ENCODE measurements around the gene NHLRC1.

Gene NHLRC1

DNA sequence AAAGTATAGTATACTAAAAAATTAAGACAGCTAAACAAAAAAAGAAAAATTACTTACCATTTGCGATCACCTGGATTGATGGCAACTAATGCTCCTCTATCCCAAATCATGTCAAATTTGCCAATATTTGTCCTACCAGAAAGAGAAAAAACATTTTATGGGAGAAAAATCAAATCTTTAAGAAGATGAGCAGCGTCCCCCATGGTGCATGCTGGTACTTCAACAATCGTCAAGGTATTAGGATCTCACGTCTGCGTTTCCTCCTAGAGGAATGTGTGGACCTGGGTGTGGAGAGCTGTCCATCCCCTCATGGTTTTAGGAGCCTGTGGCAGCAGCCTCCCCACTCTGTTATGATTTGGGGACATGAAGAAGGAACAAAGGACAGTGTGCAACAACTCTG is 16.4 kb upstream of the NHLRC1 start:
- no peak for DNase-seq

DNA sequence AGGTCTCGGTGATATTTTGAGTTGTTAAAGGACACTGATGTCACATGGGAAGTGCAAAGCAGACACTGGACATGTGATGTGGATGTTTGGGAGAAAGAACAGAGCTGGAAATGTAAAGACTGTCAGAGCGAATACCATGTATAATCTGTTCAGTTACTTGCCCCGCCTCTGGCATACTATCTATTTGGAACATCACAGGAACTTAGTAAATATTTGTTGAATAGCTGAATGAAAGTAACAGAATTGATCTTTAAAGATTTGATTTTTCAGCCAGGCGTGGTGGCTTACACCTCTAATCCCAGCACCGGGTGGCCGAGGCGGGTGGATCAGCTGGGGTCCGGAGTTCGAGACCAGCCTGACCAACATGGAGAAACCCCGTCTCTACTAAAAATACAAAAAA is 13.8 kb upstream of the NHLRC1 start:
- no peak for DNase-seq

DNA sequence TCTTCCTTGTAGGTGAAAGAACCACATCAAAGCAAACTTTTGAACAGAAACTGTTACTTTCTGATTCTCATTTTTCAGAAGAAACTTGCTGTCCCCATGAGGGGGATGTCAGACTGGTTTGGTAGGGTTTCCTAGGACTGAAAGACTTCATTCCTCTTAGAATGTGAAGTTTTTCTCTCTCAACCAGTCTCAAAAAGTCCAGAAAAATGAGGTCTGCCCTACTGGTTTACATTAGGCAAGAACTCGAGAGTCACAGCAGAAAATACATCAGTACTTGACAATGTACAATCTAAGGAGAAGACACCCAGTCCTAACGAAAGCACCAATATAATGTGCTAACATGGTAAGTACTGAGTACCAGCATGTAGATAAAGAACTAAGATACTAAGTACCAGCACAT is 12.7 kb upstream of the NHLRC1 start:
- no peak for DNase-seq

DNA sequence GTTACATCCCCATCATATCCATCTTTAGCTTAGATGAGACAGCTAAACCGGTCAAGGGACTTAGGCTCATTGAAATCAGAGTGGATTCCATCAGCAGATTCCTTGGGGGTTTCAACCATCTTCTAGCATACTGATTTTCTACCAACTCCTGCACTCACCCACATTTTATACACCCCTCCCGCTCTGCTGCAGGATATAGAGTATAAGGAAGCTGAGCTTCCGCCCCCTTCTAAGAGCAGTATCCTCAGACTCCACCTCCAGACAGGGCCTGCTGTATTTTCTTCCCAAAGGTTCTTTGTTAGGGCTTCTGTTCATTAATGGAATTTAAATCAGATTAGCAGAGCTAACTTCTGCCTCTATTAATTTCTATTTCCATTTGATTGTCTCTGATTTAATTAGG is 9.9 kb upstream of the NHLRC1 start:
- no peak for DNase-seq

DNA sequence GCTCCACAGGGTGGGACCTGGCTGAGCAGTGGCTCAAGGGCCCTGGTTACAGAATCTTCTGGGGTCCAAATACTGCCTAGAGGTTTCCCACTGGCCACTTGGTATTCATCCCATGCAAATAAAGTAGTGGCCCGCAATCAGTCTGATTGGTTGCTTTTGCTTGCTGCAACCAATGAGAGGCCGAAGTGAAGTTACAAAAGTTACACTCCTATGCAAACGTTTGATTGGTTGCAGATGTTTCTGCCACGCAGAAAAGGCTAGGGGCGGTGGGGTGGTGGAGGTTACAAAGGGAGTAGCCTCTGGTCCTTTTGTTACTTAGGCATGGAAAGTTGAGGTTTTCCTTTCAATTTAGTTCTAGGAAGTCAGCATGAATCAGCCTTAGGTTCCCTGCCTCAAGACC is 3.6 kb upstream of the NHLRC1 start:
- DNase-seq: peak; percentile 33

DNA sequence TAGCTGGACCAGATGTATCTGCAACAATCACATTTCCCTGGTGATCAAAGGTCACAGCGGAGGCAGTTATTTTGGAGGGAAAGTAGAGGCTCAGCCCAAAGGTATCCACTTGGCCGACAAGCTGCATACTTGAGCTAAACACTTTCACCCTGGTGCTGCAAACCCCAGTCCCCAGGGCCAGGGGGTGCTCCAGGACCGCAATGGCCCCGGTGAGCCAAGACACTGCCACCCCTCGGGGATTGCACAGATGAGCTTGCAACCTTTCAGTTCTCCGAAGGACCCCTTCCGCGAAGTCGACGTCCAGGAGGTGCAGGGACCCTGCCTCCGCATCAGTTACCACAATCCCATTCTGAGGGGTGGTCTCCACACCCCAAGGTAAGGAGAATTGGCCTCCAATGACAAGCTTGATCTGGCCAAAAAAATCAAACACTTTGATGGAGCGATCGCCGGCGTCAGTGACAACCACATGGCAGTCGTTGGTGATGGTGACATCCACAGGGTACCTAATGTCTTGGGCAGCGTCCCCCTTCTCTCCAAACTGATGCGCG is 823 bp downstream of the NHLRC1 start:
- no peak for DNase-seq

DNA sequence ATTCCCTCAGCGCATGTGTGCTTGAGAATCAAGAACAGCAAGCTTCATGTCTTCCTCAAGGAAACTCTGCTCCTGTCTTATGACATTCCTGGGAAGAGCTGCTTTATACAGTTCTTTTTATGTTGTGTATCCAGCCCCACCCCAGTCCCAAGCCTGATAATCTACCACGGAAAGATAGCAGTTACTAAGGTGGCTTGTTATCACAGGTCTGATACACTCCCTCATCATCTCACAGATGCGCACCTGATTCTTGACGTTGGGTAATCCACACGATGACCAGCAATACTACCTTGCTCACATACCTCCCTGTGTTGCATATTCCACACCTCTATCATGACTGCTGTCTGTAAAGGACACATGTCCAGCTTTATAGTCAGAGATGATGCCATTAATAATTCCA is 3.2 kb downstream of the NHLRC1 start:
- DNase-seq: no peak

DNA sequence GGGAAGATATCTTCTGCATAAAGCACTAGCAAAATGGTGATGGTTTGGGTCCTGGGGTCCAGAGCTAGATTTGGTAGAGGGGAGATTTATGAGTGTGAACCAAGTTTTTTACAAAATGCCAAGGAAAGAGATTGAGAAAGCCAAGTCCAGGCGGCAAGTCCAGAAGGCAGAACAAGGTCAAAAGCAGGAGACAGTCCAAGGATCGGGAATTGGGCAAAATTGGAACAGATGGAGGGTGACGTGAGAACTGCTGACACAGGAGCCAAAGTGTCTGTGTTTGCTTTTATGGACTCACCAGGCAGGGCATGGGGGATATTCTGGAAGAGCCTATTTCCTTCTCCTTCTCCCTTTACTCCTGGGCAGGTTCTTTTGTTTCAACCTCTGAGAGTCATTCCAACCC is 4.1 kb downstream of the NHLRC1 start:
- no peak for DNase-seq

DNA sequence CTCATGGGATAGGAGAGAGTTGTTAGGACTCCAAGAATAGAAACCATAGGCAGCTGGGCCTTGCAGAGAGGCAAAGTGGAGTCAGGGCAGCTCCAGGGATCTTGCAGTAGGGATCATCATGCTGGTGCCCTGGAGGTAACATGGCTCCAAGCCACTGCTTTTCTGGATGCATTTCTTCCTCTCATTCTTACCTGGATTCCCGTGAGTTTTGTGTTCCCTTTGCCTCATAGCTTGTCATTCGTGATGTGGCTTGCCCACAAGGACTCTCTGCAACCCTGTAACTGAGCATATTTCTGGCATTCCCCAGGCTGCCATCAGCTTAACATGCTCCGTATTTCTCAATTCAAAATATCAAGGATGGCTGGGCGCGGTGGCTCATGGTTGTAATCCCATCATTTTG is 5.3 kb downstream of the NHLRC1 start:
- DNase-seq: no peak

DNA sequence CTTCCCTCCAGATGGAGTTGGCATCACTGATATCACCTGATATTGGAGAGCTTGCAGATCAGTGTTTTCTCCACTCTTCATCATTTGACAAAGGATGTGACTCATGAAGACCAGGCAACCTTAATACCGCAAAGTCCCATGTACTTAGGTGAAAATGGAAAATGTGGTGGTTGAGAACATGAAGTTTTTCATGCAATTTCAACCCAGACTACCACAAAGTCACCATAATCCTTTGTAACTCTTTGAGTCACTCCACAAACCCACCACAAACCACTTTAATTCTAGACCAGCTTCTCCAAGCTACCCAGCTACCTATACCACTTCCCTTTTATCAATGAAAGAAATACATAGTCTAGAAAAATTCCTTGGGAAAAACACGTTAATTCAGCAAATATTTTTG is 7.1 kb downstream of the NHLRC1 start:
- no peak for DNase-seq

DNA sequence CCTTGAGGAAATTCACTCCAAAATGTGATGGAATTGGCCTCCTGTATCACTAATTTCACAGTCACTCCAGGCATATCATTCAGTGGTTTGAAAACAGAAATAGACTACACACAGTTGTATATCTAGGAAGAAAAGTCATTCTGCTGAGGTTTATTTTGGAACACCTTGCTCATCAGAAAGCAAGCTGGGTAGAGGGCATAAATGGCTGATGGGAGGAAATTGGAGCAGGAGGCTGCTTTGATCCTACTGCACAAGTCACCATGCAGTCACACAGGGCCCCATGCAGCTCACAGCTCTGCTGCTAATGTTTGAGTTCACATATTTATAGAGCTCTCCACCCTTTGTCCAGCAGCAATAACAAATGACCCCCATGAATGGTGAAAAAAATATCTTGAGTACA is 12.3 kb downstream of the NHLRC1 start:
- peak; percentile 32 for DNase-seq

DNA sequence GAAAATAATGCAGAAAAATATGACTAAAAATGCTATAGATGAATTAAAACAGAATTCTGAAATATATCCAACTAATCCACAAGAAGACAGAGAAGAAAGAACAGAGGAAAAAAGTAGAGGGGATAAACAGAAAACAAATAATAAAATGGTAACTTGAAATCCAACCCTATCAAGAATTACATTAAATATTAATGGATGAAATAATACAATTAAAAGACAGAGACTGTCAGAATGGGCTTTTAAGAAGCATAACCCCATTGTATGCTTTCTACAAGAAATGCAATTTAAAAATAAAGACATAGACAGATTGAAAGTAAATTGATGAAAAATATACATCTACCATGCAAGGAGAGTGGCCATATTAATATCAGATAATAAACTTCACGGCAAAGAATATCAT is 15.4 kb downstream of the NHLRC1 start:
- no peak for DNase-seq

DNA sequence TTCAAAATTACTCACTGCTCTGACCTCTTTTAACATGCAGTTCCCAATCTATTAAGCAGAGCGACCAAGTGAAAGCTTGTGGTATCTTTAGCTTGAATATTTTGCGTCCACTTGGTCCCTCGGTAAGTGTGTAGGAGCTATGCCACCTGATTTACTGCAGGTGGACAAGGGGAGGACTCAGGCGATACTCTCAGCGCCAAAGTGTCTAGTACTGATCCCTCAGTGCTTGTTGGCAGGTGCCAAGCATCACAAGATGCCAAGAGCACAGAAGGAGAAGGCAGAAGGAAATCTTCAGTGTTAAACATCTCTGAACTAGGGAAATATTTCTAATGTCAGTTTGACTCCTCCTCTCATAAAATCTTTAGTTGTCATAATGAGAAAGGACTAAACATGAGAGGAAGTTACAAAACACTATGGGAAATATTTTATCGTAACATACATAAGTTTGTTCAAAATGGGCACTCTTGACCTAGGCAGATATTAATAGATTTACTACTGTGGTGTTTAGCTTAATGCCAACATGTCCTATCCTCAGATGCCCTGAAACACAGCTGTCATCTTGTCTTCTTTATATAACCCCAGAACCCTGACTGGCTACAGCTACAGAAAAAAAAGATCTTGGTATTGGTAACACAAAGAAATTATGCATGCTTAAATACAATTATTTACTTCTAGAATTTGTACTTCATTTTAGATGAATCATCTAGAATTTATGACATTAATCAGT is 19.5 kb downstream of the NHLRC1 start:
- no peak for DNase-seq

DNA sequence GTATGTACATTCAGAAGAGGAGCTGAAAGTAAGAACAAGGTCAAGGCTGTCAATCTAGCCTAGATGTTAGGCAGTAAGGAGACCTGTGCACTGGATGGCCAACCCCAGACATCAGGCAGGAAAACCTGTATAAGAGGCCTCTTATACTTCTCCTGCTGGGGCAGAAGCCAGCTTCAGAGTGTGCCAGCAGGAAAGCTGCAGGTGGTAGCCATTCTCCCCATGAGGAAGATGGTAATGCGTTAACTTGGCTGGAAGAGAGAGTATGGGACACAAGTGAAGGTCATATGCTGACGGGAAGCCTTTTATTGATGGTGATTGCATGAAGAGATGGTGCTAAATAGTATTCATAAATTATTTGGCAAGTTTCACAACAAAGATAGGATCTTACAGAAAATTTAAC is 20.6 kb downstream of the NHLRC1 start:
- no peak for DNase-seq

DNA sequence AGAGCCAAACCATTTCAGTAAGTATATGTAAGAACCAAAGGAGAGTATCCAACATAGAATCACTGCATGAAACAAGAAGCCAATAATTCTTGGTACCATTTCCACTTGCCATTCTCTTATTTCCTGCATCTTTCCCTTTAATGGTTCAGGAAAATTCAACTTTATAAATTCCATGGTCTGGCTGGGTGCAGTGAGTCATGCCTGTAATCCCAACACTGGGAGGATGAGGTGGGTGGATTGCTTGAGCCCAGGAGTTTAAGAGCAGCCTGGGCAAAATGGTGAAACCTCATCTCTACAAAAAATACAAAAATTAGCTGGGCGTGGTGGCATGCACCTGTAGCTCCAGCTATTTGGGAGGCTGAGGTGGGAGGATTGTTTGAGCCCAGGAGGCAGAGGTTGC is 21.2 kb downstream of the NHLRC1 start:
- DNase-seq: peak; percentile 60

DNA sequence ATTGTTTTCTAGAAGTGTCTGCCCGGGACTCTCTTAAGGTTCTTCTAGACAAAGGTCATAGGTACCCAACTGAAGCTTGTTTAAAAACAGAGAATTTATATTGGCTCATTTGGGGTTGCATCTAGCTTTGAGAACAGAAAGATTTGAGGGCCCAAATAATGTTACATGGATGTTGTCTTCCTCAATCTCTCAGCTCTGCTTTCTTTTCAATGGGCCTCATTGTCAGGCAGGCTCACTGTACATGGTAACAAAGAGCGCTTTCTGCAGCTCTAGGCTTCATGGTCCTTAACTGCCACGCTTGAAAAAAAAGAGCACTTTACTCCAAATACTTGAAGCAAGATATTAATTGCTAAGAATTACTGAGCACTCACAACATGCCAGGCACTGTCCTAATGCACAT is 22.2 kb downstream of the NHLRC1 start:
- no peak for DNase-seq

DNA sequence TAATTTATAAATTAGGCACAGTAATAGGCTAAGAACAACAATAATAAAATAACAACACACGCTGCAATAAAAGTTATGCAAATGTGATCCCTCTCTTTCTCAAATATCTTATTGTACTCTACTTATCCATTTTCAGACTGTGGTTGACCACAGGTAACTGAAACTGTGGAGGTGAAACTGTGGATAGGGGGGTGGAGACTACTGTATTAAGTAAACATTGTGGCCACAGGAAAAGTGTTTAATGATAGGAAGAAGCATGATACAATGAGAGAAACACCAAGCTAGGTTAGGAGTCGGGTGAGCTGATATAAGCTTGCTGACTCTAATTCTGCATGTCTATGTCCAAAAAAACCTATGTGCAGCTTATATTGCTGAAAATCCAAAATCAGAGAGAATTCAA is 23.0 kb downstream of the NHLRC1 start:
- DNase-seq: no peak

DNA sequence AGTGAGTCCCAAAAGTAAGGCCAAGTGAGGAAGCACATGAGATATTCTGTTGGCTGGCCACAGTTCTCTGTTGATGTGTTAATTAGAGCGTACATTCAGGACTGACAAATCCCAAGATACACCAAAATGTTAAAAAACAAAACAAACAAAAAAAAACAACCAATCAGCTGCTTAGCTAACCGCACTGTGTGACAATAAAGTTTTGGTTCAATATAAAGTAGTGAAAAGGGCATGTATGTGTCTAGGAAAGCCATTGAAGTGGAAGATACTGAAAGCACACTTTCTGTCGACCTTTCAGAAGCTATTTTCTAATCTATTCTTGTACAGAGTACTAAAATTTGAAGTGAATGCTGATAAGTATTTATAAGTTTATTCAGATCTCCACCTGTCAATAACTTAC is 26.1 kb downstream of the NHLRC1 start:
- no peak for DNase-seq

DNA sequence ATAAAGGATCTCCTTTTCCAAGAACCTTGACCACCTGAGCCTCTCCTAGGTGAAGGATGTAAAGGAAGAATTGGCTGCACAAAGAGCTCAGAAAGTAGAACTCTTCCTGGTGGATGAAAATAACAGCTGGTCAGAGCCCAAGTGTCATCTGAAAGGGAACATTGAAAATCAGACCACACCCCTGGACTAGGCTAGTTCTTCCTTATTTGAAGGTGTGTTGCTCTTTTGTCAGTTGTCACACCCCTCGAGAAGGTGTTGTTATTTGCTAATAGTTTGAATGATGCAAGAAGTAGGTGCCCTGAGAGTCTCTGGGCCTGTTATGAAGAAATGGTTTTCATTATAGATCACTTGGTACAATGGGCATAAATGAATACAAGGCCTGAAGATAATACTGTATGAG is 31.1 kb downstream of the NHLRC1 start:
- no peak for DNase-seq

DNA sequence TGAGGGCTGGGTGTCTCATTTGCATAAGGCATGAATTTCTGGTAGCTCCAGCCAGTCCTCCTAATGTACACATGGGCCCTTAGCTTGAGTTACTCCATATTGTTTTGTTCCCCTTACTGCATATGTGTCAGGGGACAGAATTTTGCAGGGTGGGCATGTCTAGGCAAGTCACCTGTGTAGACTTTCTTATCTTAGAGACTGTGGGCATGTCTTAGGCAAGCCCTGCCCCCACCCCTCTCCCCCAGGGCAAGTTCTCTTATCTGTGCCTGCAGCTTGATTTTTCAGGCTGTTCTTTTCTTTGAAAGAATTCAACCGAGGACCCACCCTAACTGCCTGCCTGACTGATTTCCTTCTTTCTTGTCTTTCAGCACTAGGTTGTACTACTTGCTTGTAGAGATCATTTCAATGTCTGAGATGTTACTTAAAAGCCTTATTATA is 32.1 kb downstream of the NHLRC1 start:
- no peak for DNase-seq

DNA sequence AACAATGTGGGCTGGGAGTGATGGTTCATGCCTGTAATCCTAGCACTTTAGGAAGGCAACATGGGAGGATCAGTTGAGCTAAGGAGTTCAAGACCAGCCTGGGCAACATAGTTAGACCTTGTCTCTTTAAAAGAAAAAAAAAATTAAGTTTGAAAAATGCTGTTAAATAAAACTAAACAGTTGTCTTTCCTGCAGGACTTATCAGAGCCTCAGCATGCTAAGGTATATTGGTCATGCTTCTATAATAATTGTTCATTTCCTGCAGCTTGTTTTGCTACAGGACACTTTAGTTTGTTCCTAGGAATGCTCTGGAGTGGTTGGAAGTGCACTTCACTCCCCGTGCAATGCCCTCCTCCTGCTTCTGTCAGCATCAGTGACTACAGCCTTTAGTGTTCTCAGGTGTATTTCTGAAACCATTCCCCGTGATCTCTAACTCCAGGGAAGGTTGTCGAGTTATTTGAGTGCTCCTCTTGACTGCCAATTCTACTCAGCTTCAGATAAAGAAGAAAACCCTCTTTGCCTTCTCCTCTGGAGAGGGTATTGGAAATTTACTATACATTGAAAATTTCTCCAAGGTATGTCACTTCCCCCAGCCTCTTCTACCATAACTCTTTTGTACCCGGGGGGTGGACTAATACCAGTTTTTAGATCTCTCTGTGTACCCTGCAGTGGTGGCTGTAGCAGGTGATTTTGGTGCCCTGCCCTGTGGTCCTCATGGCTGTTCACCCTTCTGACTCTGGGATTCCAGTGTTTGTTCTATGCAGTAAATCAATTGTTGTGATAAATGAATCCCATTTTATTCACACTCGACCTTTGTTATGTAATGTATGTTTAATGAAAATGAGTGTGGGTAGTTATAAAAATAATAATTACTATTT is 33.8 kb downstream of the NHLRC1 start:
- peak; percentile 4 for DNase-seq

DNA sequence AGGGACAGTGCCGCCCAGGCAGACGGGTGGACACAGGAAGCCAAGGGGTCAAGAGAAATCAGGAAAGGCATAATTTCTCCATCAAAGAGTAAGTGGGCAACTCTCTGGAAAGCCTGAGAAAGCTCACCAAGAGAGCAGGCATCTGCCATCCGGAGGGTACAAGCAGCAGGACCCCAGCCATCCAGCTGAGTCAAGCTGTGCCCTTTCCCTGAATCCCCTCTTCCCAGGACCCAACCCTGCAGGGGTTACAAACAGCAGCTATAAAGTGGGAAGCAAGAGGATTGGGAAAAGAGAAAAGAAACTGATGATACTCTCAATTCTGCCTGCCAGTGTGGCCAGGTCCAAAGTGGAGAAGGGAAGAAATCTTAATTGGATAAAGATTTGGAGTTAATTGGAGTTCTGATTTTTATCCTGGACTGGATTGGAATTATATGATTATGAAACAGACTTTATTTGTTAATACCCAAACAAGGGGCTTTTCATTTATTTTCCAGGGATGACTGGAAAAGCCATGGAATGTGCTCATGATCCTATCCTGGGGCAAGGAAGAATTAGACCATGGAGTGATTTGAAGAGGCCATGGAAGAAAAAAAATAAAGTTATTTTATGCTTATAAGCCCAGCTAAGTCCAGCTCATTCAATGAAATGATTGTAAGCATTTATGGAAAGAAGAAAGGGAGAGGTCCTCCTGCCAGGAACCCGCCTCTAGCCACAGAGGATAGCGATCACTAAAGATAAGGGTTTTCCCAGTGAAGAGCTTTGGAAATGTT is 34.9 kb downstream of the NHLRC1 start:
- no peak for DNase-seq

DNA sequence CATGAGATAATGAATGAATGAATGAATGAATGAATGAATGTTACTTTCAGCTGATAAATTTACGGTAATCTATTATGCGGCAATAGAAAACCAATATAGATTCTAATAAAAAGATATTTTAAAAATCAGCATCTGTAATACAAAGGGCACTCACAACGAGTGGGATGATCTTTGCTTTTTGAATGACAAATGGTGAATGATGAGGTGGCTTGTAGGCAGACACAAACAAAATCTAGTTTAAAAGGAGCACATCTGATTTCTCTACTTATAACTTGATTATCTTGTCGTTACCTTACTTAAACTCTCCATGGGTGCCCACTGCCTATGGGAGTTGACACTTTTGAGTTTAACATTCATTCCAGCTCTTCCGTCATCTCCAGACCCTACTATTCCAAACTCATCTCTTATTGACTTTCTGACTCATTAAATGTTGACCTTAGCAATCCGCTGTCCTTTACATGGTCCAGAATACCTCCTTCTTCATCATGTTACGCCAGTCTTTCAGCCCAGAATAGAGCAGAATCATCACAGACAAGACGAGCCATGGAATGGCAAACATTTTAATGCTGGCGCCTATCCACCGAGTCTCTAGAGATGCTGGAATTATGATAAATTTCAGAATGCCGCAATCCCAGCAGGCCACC is 41.3 kb downstream of the NHLRC1 start:
- peak; percentile 65 for DNase-seq
